H1 (cell line): Measurements from ENCODE around the gene ALDH1B1. TPM values are rescaled to one million over a fixed set of nuclear protein-coding genes. Genes with fewer than 3 reads are reported as not detected.

ENCODE experiments used
- CTCF ChIA-PET: fragments of 300-600 bp; sonication (Branson Sonifier 250); formaldehyde crosslinking; loops from one replicate; lab custom pipeline; 2021; ENCODE audit not compliant: partially characterized antibody; lab: Charles Lee
- POLR2A ChIA-PET: fragments of 300-600 bp; sonication (Branson Sonifier 250); formaldehyde crosslinking; loops from one replicate; lab custom pipeline; 2021; ENCODE audit warnings: inconsistent platforms; ENCODE audit not compliant: partially characterized antibody; lab: Charles Lee
- DNase-seq, 2 experiments: peaks; one replicate each; pipeline versions ENCODE4 v3.0.0 to v3.0.0-alpha.2; 2010 to 2022; ENCODE audit warnings: low spot score in 2 of 2, low read depth in 1 of 2, mixed read lengths in 1 of 2
- FAIRE-seq: peaks from 2 replicates; lab custom pipeline; 2011; peaks lifted over from hg19 to GRCh38; lab: Jason Lieb, UNC
- H2AFZ ChIP-seq: 2 replicates; pipeline ENCODE4 v1.8.1; 2012; ENCODE audit warnings: low read length, inconsistent platforms
- H2AK5ac ChIP-seq: 2 replicates; pipeline ENCODE4 v1.6.1; 2013; ENCODE audit warnings: low read depth, low read length
- H2BK120ac ChIP-seq: replicated peaks from 2 replicates; pipeline ENCODE3; 2013; ENCODE audit warnings: low read depth, low read length, inconsistent platforms
- H2BK12ac ChIP-seq: 2 replicates; pipeline ENCODE4 v1.6.1; 2013; ENCODE audit warnings: low read depth, low read length
- H2BK15ac ChIP-seq: 2 replicates; pipeline ENCODE4 v1.6.1; 2013; ENCODE audit warnings: low read length
- H2BK20ac ChIP-seq: 2 replicates; pipeline ENCODE4 v1.6.1; 2013; ENCODE audit warnings: low read length
- H2BK5ac ChIP-seq: 2 replicates; pipeline ENCODE4 v1.6.1; 2013; ENCODE audit warnings: low read depth, low read length
- H3K14ac ChIP-seq: 2 replicates; pipeline ENCODE4 v1.6.1; 2013; ENCODE audit warnings: inconsistent platforms; ENCODE audit not compliant: insufficient read length
- H3K18ac ChIP-seq: 2 replicates; pipeline ENCODE4 v1.6.1; 2013; ENCODE audit warnings: low read length; ENCODE audit errors: extremely low read depth
- H3K23ac ChIP-seq: 2 replicates; pipeline ENCODE4 v1.6.1; 2013; ENCODE audit warnings: inconsistent platforms; ENCODE audit not compliant: insufficient read length
- H3K23me2 ChIP-seq: 2 replicates; pipeline ENCODE4 v1.6.1; 2013; ENCODE audit warnings: low read depth, low read length
- H3K27ac ChIP-seq: 2 replicates; pipeline ENCODE4 v1.6.1; 2011; ENCODE audit warnings: low read depth, low read length, inconsistent platforms
- H3K27me3 ChIP-seq, 4 experiments: replicated peaks in 1 of 4; 1 replicate in 1 of 4; 2 replicates in 3 of 4; pipeline versions ENCODE4 v1.6.1 to v1.8.1; 2011 to 2013; ENCODE audit warnings: low read length in 3 of 4, mild to moderate bottlenecking in 3 of 4, inconsistent platforms in 2 of 4, mixed read lengths in 2 of 4, moderate library complexity in 1 of 4; ENCODE audit not compliant: control insufficient read depth in 3 of 4, insufficient read depth in 3 of 4; ENCODE audit errors: extremely low read depth in 1 of 4
- H3K36me3 ChIP-seq, 4 experiments: 2 replicates each; pipeline versions ENCODE4 v1.6.1 to v1.8.1; 2011 to 2013; ENCODE audit warnings: mild to moderate bottlenecking in 4 of 4, low read length in 3 of 4, moderate library complexity in 2 of 4, control low read depth in 1 of 4, inconsistent platforms in 1 of 4; ENCODE audit not compliant: insufficient read depth in 4 of 4, control insufficient read depth in 2 of 4
- H3K4ac ChIP-seq: replicated peaks from 2 replicates; pipeline ENCODE3; 2013; ENCODE audit warnings: low read length, low read depth, mixed read lengths, inconsistent platforms; ENCODE audit not compliant: insufficient read length
- H3K4me1 ChIP-seq, 4 experiments: replicated peaks in 1 of 4; 1 replicate in 1 of 4; 2 replicates in 3 of 4; pipeline versions ENCODE4 v1.6.1 to v1.8.1; 2011 to 2013; ENCODE audit warnings: low read length in 3 of 4, inconsistent platforms in 2 of 4, mixed read lengths in 1 of 4; ENCODE audit not compliant: insufficient read depth in 4 of 4, control insufficient read depth in 3 of 4
- H3K4me2 ChIP-seq, 2 experiments: 2 replicates each; pipeline versions ENCODE4 v1.6.1 to v1.8.1; 2011 to 2013; ENCODE audit warnings: low read depth in 2 of 2, low read length in 2 of 2, control low read depth in 1 of 2, inconsistent platforms in 1 of 2, mild to moderate bottlenecking in 1 of 2; ENCODE audit not compliant: insufficient read depth in 1 of 2
- H3K4me3 ChIP-seq, 4 experiments: fragments of 200-600, 300-600 bp in 1 of 4; sonication (generic), shearing (Covaris generic), sonication (Bioruptor Twin) in 1 of 4; 2 replicates each; pipeline versions ENCODE4 v1.5.1 to v1.8.1; 2011 to 2016; ENCODE audit warnings: low read length in 4 of 4, low read depth in 3 of 4, control low read depth in 2 of 4, inconsistent platforms in 2 of 4, mild to moderate bottlenecking in 2 of 4, mixed read lengths in 1 of 4, moderate library complexity in 1 of 4; ENCODE audit not compliant: insufficient read depth in 2 of 4; ENCODE audit errors: extremely low read depth in 1 of 4
- H3K56ac ChIP-seq: replicated peaks from 2 replicates; pipeline ENCODE3; 2013; ENCODE audit warnings: low read depth, mild to moderate bottlenecking, mixed read lengths, low read length, inconsistent platforms; ENCODE audit not compliant: insufficient read length
- H3K79me1 ChIP-seq: 2 replicates; pipeline ENCODE4 v1.6.1; 2013; ENCODE audit warnings: low read depth, low read length, control low read depth
- H3K79me2 ChIP-seq, 2 experiments: 2 replicates each; pipeline versions ENCODE4 v1.6.1 to v1.8.1; 2012 to 2013; ENCODE audit warnings: low read length in 2 of 2, mild to moderate bottlenecking in 2 of 2, inconsistent platforms in 1 of 2; ENCODE audit not compliant: insufficient read depth in 2 of 2, control insufficient read depth in 1 of 2
- H3K9ac ChIP-seq, 4 experiments: replicated peaks in 1 of 4; 1 replicate in 1 of 4; 2 replicates in 3 of 4; pipeline versions ENCODE4 v1.6.1 to v1.8.1; 2011 to 2013; ENCODE audit warnings: low read depth in 3 of 4, low read length in 3 of 4, control low read depth in 2 of 4, mild to moderate bottlenecking in 2 of 4, moderate library complexity in 2 of 4, inconsistent platforms in 1 of 4; ENCODE audit errors: extremely low read depth in 1 of 4
- H3K9me3 ChIP-seq, 2 experiments: 2 replicates each; pipeline versions ENCODE4 v1.6.1 to v1.8.1; 2012 to 2013; ENCODE audit warnings: mild to moderate bottlenecking in 2 of 2, moderate library complexity in 2 of 2, control low read depth in 1 of 2, inconsistent platforms in 1 of 2, low read depth in 1 of 2, low read length in 1 of 2, mixed read lengths in 1 of 2; ENCODE audit not compliant: insufficient read depth in 2 of 2
- H4K20me1 ChIP-seq, 2 experiments: replicated peaks in 1 of 2; 2 replicates each; pipeline versions ENCODE3 to v1.8.1; 2011 to 2013; ENCODE audit warnings: inconsistent platforms in 2 of 2, low read length in 2 of 2, mild to moderate bottlenecking in 1 of 2; ENCODE audit not compliant: insufficient read depth in 2 of 2, control insufficient read depth in 1 of 2
- H4K5ac ChIP-seq: 2 replicates; pipeline ENCODE4 v1.6.1; 2013; ENCODE audit warnings: low read length, low read depth, mixed read lengths, inconsistent platforms; ENCODE audit not compliant: insufficient read length
- H4K8ac ChIP-seq: 2 replicates; pipeline ENCODE4 v1.8.0; 2013; ENCODE audit warnings: mild to moderate bottlenecking, moderate library complexity, low read length, inconsistent platforms; ENCODE audit not compliant: insufficient read depth; ENCODE audit errors: extremely low read depth
- H4K91ac ChIP-seq: replicated peaks from 2 replicates; pipeline ENCODE3; 2013; ENCODE audit warnings: low read length, mixed read lengths, inconsistent platforms; ENCODE audit not compliant: insufficient read length
- ASH2L ChIP-seq: fragments of 200-600, 300-600 bp; sonication (generic); IDR thresholded peaks from one replicate; pipeline ENCODE4 v1.7.1; 2017; ENCODE audit warnings: low read length
- BRCA1 ChIP-seq: IDR thresholded peaks from 2 replicates; pipeline ENCODE4 v1.6.1; 2012; ENCODE audit warnings: low read depth, low read length, improper control_type of control experiment
- FOSL1 ChIP-seq: IDR thresholded peaks from 2 replicates; pipeline ENCODE4 v1.6.1; 2011; ENCODE audit warnings: mild to moderate bottlenecking, low read depth, low read length, moderate library complexity; ENCODE audit not compliant: insufficient read depth
- HDAC2 ChIP-seq, 2 experiments: fragments of 300-600 bp in 1 of 2; sonication (generic) in 1 of 2; IDR thresholded peaks; 2 replicates each; pipeline ENCODE4 v1.6.1; 2011 to 2012; ENCODE audit warnings: low read depth in 2 of 2, low read length in 2 of 2, mild to moderate bottlenecking in 2 of 2, moderate library complexity in 2 of 2, borderline replicate concordance in 1 of 2, inconsistent platforms in 1 of 2
- JUN ChIP-seq: IDR thresholded peaks from 2 replicates; pipeline ENCODE4 v1.6.1; 2011; ENCODE audit warnings: low read depth, mild to moderate bottlenecking, improper control_type of control experiment, low read length
- JUND ChIP-seq: IDR thresholded peaks from 2 replicates; pipeline ENCODE4 v1.6.1; 2011; ENCODE audit warnings: mild to moderate bottlenecking, improper control_type of control experiment, low read length
- KDM5A ChIP-seq: fragments of 200-600 bp; IDR thresholded peaks from 2 replicates; pipeline ENCODE4 v1.7.1; 2012; ENCODE audit warnings: mild to moderate bottlenecking, low read length, inconsistent platforms, mixed read lengths
- RBBP5 ChIP-seq: IDR thresholded peaks from 2 replicates; pipeline ENCODE4 v1.7.1; 2012; ENCODE audit warnings: low read depth, mild to moderate bottlenecking, inconsistent platforms, low read length, moderate library complexity, borderline replicate concordance
- SP4 ChIP-seq: IDR thresholded peaks from 2 replicates; pipeline ENCODE4 v1.6.1; 2012; ENCODE audit warnings: low read length, inconsistent platforms
- TEAD4 ChIP-seq: IDR thresholded peaks from 2 replicates; pipeline ENCODE4 v1.6.1; 2012; ENCODE audit warnings: low read depth, low read length, inconsistent platforms, mixed read lengths
- WGBS, 2 experiments: shearing (Covaris generic) in 1 of 2; methylation state at CpG; one replicate each; pipeline versions ENCODE4 v1.1.6 to v1.1.7; 2013 to 2015; ENCODE audit warnings: low lambda C conversion rate in 2 of 2, mixed read lengths in 2 of 2, inconsistent platforms in 1 of 2, low coverage in 1 of 2, missing lambda C conversion rate in 1 of 2; ENCODE audit not compliant: insufficient replicate concordance in 2 of 2, insufficient coverage in 1 of 2, insufficient read length in 1 of 2; ENCODE audit errors: extremely low coverage in 1 of 2, missing lambda C conversion rate in 1 of 2; 5-methylcytosine and 5-hydroxymethylcytosine counted together
- polyA plus RNA-seq, 7 experiments: library from polyadenylated mRNA; depleted of rRNA in 3 of 7; stranded (reverse) in 5 of 7; unstranded in 2 of 7; fragments of >200 nt in 5 of 7; fragments of 200-250 nt in 2 of 7; gene quantifications; 1 replicate in 5 of 7; 2 replicates in 1 of 7; 4 replicates in 1 of 7; pipeline versions ENCODE4 v1.2.1 to v1.2.3, GENCODE V29; 2011 to 2013; ENCODE audit warnings: missing spikeins in 2 of 7, mixed read lengths in 2 of 7
- total RNA-seq: library from RNA; stranded (reverse); fragmentation: NEBNext Ultra II Directional; extraction: Animal tissue kit (Norgen Biotek cat#: 25700); gene quantifications from 2 replicates; pipeline ENCODE4 v1.2.1, GENCODE V29; 2021
- TF ChIP-seq, protein P1 (sequence below): IDR thresholded peaks from 2 replicates; pipeline ENCODE4 v1.6.1; 2012; ENCODE audit warnings: inconsistent platforms
- TF ChIP-seq, protein P2 (sequence below): IDR thresholded peaks from 2 replicates; pipeline ENCODE4 v1.6.1; 2012; ENCODE audit warnings: low read length, inconsistent platforms

ALDH1B1 gene
- total and polyA plus RNA-seq, 2 of the 8 experiments (the other 6 are each of a cell fraction or from before 2014, with no cell fraction given): 41.6 to 78.7 TPM

DNA sequence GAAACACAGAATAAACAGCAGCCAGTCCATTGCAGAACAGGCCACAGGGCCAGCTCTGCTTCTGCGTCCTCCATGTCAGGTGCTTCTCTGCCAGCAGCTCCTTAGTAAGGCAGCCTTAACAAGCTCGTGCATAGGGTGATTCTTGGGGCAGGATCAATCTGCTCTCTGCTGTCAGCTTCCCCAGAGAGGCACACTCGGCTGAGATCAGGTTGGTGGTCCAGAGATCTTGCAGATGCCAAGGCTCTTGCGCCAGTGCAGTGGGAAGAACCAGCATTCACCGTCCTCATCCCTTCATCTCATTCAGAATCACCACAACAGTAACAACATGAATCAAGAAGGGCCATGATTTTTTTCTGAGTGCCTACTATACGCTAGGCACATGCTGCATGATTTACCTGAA, 49.0 kb upstream of the ALDH1B1 start:
- H2AFZ ChIP-seq: no peak overlapping the region
- H2BK12ac ChIP-seq: no peak overlapping the region
- no peak overlapping the region for H2BK20ac ChIP-seq
- no peak overlapping the region for H3K14ac ChIP-seq
- H3K36me3 ChIP-seq: no peaks in the 10 kb centered on the region
- H2AK5ac ChIP-seq: no peak overlapping the region
- H2BK120ac ChIP-seq: no peak overlapping the region
- no peak overlapping the region for H3K18ac ChIP-seq
- H3K9ac ChIP-seq: no peak overlapping the region
- H4K8ac ChIP-seq: no peak overlapping the region
- no peak overlapping the region for H4K91ac ChIP-seq
- H3K4ac ChIP-seq: no peak overlapping the region
- no peaks in the 10 kb centered on the region for H3K79me1 ChIP-seq
- H3K27me3 ChIP-seq: peaks cover 0 to 13% (median 3%) of the 10 kb centered on the region in 4 experiments; a peak in 3 of 7 replicates
- H2BK5ac ChIP-seq: no peak overlapping the region
- no peak overlapping the region for H3K27ac ChIP-seq
- H2BK15ac ChIP-seq: no peak overlapping the region
- CTCF ChIA-PET: interaction anchor here (0.5 to 7.3 kb wide), 2 partner anchors 11 to 496 kb away, joined by 3 to 62 read pairs; no protein-coding TSS in a partner anchor
- WGBS, 2 experiments: 86% methylated on average over 6 of the region's 6 CpGs; no CpG with 5 or more reads in 1 of the 2 experiments
- H3K79me2 ChIP-seq: no peaks in the 10 kb centered on the region
- H3K9me3 ChIP-seq: no peaks in the 10 kb centered on the region
- no peak for FAIRE-seq
- H4K20me1 ChIP-seq: peaks cover 0 to 1% of the 10 kb centered on the region in 2 experiments
- H3K56ac ChIP-seq: no peak overlapping the region
- no peak overlapping the region for H3K23ac ChIP-seq
- H3K4me2 ChIP-seq: no peak overlapping the region
- POLR2A ChIA-PET: interaction anchor here (0.8 to 1.3 kb wide), 2 partner anchors 18 to 38 kb away, joined by 3 read pairs; no protein-coding TSS in a partner anchor
- no peak overlapping the region for H4K5ac ChIP-seq
- peak in 1 of 2 experiments; percentile 27 for DNase-seq
- H3K4me3 ChIP-seq: no peak overlapping the region
- peaks cover 0 to 14% (median 9%) of the 10 kb centered on the region in 4 experiments; a peak in 5 of 7 replicates for H3K4me1 ChIP-seq
- H3K23me2 ChIP-seq: 0 out of 2 replicates have a peak, but pooled peaks cover 2% of the 10 kb centered on the region
- no peak for TF ChIP-seq FOSL1
- TF ChIP-seq, protein P1, sequence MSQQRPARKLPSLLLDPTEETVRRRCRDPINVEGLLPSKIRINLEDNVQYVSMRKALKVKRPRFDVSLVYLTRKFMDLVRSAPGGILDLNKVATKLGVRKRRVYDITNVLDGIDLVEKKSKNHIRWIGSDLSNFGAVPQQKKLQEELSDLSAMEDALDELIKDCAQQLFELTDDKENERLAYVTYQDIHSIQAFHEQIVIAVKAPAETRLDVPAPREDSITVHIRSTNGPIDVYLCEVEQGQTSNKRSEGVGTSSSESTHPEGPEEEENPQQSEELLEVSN: no peak
- TF ChIP-seq HDAC2 (IDR thresholded peaks at IDR 0.05; ENCODE audit: borderline replicate concordance in 1 of 2, low read depth in 2 of 2, low read length in 2 of 2): no peak
- no peak for TF ChIP-seq KDM5A
- TF ChIP-seq, protein P2, sequence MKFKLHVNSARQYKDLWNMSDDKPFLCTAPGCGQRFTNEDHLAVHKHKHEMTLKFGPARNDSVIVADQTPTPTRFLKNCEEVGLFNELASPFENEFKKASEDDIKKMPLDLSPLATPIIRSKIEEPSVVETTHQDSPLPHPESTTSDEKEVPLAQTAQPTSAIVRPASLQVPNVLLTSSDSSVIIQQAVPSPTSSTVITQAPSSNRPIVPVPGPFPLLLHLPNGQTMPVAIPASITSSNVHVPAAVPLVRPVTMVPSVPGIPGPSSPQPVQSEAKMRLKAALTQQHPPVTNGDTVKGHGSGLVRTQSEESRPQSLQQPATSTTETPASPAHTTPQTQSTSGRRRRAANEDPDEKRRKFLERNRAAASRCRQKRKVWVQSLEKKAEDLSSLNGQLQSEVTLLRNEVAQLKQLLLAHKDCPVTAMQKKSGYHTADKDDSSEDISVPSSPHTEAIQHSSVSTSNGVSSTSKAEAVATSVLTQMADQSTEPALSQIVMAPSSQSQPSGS: no peak
- no peak for TF ChIP-seq JUND
- TF ChIP-seq RBBP5: no peak
- TF ChIP-seq SP4: no peak
- TF ChIP-seq BRCA1: no peak
- TF ChIP-seq ASH2L: no peak
- TF ChIP-seq TEAD4: no peak
- no peak for TF ChIP-seq JUN
